Measurements from ENCODE around the gene GPC5. TPM values are rescaled to one million over a fixed set of nuclear protein-coding genes. Genes with fewer than 3 reads are reported as not detected.

Gene GPC5
- total RNA-seq, 1 experiment from 2014 or later = 0.15 TPM

- H3K9me3 Mint-ChIP-seq = 0 out of 5 replicates have a peak, but pooled peaks cover 0 to 1% of the 10 kb centered on the region in 2 experiments
- no peaks in the 10 kb centered on the region for H3K27me3 Mint-ChIP-seq (ENCODE audit: low read depth)
Measured at GRCh38 chr13:91879360-91879759, 480.9 kb downstream of the GPC5 start.

More at GRCh38 chr13:91879360-91879759, 480.9 kb downstream of the GPC5 start:
- no peak for TF ChIP-seq CTCF (conservative IDR thresholded peaks at IDR 0.05)
- no peak overlapping the region for H3K4ac ChIP-seq (ENCODE audit: low read depth, low read length)
- no peak overlapping the region for H2BK12ac ChIP-seq (ENCODE audit: insufficient read length, low read depth, low read length)
- H3T11ph ChIP-seq (ENCODE audit: low read length) = no peak overlapping the region
- no peak overlapping the region for H2AFZ ChIP-seq (ENCODE audit: low read length)
- no peak overlapping the region for H4K8ac ChIP-seq (replicated peaks; ENCODE audit: insufficient read length, low read depth, low read length)
- H2BK5ac ChIP-seq (ENCODE audit: insufficient read length, low read length) = no peak overlapping the region
- H3K23ac ChIP-seq (ENCODE audit: insufficient read length, low read depth, low read length) = no peak overlapping the region
- H3K14ac ChIP-seq (ENCODE audit: insufficient read depth, low read length) = no peak overlapping the region
- no peak overlapping the region for H3K4me2 ChIP-seq (ENCODE audit: insufficient read depth, insufficient read length, low read length)
- no peak overlapping the region for H3K27ac ChIP-seq (ENCODE audit: insufficient read length, low read depth, low read length)
- H4K20me1 ChIP-seq (ENCODE audit: control insufficient read depth, insufficient read depth, insufficient read length) = no peaks in the 10 kb centered on the region
- H3K4me1 ChIP-seq (ENCODE audit: insufficient read depth, low read length) = no peaks in the 10 kb centered on the region
- no peaks in the 10 kb centered on the region for H3K9me3 ChIP-seq (ENCODE audit: control insufficient read depth, low read depth, low read length)
- no peak overlapping the region for H2BK20ac ChIP-seq (ENCODE audit: low read depth, low read length, poor library complexity, severe bottlenecking)
- no peaks in the 10 kb centered on the region for H3K79me2 ChIP-seq (ENCODE audit: insufficient read depth, low read length)
- H3K4me3 Mint-ChIP-seq = no peak overlapping the region
- H3K18ac ChIP-seq (ENCODE audit: insufficient read length, low read depth, low read length) = no peak overlapping the region
- no peaks in the 10 kb centered on the region for H3K79me1 ChIP-seq (ENCODE audit: insufficient read depth, low read depth, low read length, poor library complexity, severe bottlenecking)
- H3K27ac Mint-ChIP-seq = no peak overlapping the region
- H4K91ac ChIP-seq (ENCODE audit: insufficient read length, low read depth, low read length) = no peak overlapping the region
- H3K36me3 Mint-ChIP-seq (ENCODE audit: insufficient read depth in 1 of 3, low read depth in 3 of 3) = no peaks in the 10 kb centered on the region
- H3K4me1 Mint-ChIP-seq = peaks cover 7 to 12% of the 10 kb centered on the region in 2 experiments
- H3K56ac ChIP-seq (ENCODE audit: insufficient read length, low read depth, low read length) = no peak overlapping the region
- H4K5ac ChIP-seq (ENCODE audit: insufficient read length, low read depth, low read length) = no peak overlapping the region
- no peak overlapping the region for H2BK120ac ChIP-seq (ENCODE audit: low read depth, low read length, poor library complexity, severe bottlenecking)
- no peaks in the 10 kb centered on the region for H3K23me2 ChIP-seq (ENCODE audit: insufficient read length, low read depth, low read length, poor library complexity, severe bottlenecking)
- H3K9ac ChIP-seq (ENCODE audit: extremely low read depth, insufficient read length, low read length) = no peak overlapping the region
- WGBS (ENCODE audit: extremely low coverage, insufficient read length, low lambda C conversion rate) = no CpG with 5 or more reads among the region's 2 CpGs
- H2BK15ac ChIP-seq (ENCODE audit: low read depth, low read length) = no peak overlapping the region
- H3K27me3 ChIP-seq (ENCODE audit: insufficient read depth, low read length) = no peaks in the 10 kb centered on the region
- H2AK5ac ChIP-seq (ENCODE audit: insufficient read length, low read length) = no peak overlapping the region
- no peak for DNase-seq

All from H9 (cell line).